GM12872 (cell line): ENCODE data around the gene MARK1.
A peak's percentile ranks its signal among the peaks of the same experiment; 100 is the strongest.

Source experiments
- TF ChIP-seq, protein P1 (sequence below): IDR thresholded peaks from 3 replicates; pipeline ENCODE4 v1.5.1; 2011; ENCODE audit warnings: low read depth, mild to moderate bottlenecking, low read length, moderate library complexity; ENCODE audit not compliant: insufficient read depth

Gene MARK1

DNA sequence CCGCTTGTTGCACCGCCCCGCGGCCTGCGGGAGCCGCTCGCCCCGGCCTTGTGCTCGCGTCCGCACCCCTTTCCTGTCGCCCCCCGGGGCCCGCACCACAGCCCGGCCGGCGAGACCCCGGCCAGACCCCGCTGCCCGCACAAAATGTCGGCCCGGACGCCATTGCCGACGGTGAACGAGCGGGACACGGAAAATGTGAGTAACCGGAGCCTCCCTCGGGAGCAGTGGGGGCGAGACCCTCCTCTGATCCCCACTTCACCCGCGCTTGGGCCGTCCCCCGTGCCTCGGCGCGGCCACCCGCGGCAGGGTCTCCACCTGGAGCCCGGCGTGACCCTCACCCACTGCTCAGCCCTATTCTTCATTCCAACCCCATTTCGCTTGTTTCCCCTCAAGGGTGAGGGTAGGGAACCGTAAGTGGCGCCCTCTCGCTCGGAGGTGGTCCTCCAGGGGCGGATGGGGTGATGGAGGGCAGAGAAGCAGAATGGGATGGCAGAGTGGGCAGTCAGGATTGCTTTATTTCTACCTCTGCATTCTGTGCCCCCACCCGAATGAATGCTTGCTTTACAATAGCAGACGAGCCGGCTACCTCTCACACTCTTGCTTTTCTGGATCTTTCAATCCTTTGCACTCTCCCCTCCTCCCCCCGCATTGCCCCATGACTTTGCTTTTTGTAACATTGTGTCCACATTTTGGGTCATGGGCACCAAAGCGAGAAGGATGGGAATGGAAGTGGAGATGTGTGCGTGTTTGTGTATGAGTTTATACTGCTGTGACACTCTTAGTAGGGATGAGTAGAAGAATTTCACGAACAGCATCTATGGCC lies 954 bp downstream of the MARK1 start:
- TF ChIP-seq, protein P1, sequence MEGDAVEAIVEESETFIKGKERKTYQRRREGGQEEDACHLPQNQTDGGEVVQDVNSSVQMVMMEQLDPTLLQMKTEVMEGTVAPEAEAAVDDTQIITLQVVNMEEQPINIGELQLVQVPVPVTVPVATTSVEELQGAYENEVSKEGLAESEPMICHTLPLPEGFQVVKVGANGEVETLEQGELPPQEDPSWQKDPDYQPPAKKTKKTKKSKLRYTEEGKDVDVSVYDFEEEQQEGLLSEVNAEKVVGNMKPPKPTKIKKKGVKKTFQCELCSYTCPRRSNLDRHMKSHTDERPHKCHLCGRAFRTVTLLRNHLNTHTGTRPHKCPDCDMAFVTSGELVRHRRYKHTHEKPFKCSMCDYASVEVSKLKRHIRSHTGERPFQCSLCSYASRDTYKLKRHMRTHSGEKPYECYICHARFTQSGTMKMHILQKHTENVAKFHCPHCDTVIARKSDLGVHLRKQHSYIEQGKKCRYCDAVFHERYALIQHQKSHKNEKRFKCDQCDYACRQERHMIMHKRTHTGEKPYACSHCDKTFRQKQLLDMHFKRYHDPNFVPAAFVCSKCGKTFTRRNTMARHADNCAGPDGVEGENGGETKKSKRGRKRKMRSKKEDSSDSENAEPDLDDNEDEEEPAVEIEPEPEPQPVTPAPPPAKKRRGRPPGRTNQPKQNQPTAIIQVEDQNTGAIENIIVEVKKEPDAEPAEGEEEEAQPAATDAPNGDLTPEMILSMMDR = no peak

DNA sequence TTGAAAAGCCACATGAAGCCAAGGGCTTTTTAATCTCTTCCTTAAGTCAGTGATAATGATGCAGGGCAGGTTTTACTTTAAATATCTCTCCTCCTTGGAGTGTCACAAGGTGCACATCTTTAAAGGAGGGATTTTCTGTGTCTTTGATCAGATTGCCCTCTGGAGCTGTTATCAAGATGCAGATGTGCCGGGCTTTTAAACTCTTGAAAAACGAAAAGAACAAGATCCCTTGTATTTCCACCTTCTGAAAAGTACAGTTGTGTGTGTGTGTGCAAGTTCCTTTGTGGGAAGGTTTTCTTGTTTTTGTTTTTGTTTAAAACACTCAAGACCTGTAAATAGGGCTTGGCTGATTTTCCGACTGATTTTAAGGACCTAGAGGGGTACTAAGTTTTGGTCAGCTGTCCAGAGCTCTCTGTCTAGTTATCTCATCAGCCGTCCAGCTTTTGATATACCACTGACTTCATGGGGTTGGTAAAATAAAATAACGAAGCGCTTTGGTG lies 1.6 kb downstream of the MARK1 start:
- TF ChIP-seq, protein P1 = no peak

DNA sequence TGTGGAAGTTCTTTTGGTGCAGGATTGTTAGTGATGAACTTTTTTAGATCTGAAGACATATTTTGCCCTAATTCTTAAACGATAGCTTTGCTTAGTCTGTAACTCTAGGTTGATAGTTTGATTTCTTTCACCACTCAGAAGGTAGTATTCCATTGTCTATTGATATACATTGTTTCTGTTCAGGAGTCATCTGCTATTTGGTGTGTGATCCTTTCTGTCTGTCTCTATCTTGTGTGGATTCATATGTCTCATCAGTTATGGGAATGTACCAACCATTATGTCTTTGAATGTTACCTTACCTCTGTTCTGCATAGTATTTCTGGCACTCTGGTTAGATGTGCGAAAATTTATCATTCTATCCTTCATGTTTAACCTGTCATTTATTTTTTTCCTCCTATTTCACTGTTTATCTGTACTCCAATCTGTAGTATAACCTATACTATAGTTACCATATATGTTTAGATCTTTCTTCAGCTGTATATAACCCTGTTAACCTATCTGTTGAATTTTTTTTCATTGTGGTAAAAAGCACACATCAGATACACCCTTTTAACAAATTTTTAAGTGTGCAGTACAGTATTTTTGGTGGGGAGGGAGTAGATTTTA lies 5.7 kb downstream of the MARK1 start:
- TF ChIP-seq, protein P1 = no peak

DNA sequence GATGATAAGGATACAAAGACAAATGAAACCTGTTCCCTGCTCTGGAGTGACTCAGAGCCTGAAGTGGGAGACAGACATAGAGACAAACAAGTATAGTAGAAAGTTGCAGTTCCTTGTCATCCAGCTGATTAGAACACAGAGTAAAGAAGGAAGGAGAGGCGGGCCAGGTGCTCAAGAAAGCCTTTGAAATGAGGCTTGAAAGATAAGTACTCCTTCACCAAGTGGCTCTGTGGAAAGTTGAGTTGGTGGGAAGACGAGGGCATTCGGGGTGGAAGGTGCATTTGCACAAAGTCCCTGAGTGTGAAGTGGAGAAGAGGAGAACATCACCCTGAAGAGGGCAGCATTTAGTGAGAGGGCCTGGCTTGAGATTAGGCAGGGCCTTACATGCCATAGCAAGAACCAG lies 17.0 kb downstream of the MARK1 start:
- TF ChIP-seq, protein P1 = peak; percentile 22; the same call in 1 of the 3 replicates

DNA sequence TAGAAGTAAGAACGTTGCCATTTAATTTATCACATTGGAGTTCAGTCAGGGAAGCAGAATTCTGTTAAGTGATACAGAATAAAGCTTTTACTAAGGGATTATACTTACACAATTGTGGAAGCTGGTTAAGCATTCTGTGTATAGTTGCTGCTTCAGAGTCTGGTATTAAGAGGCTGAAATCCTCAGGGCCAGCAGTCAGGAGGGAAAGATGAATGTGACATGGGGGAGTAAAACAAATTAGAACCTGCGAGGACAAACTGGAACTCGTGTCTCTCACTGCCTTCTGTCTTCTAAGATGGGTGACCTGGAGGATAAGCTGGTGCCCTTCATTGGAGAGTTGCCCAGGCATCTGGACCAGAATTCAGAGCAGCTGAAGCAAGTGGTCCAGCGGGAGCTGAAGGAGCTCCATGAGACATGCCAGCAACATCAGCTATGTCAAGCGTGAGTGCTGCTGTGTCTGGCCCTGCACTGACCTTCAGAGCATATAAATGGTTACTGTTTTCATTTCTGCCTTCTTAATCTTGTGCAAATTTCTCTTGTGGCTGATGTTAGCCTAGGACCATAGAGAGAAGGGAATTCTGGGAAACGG lies 23.0 kb downstream of the MARK1 start:
- TF ChIP-seq, protein P1 = no peak

DNA sequence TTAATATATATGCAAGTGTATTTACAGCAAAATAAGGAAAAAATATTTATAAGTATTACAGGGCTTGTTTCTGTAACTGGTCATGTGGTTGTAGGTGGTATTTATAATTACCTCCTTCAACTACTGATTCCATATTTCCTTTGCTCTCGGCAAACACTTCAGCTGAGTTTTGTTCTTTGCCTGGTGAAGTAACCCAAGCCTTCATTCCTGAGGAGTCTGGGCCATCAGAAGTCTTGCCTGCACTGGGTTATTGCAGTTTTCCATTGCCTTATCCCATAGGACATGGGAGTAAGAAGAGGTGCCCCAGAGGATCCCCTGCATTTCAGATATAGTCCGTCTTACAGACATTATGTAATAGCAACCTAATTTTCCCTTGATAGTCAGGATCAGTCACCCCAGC lies 23.8 kb downstream of the MARK1 start:
- TF ChIP-seq, protein P1 = no peak

DNA sequence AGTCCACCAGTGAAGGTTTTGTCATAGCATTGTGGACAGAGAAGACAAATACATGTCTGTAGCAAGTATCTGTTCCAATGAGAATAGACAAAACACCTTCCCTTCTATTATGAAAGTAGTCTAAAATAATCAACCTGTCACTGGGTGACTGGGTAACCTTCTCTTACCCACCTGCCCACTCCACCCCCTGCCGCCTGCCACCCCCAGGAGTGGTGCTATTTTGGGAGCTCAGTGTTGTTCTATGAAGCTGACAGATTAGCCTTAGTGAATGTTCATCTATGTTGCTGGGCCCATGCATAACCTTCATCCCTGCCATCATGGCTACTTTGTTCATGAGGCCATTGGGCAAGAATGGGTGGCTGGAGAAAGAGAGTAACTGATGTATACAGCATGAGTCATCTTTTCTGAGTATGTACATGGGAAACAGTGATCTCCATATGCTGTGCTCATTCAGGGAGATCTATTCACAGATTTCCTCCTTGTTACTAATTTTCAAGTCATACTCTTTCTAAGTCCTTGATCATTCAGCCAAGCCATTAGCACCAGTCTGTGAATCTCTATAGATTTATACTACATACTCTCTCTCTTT lies 24.8 kb downstream of the MARK1 start:
- TF ChIP-seq, protein P1 = no peak
